ENCODE measurements around the gene FOXO3. TPM values are rescaled to one million over a fixed set of nuclear protein-coding genes. Genes with fewer than 3 reads are reported as not detected.
A peak's percentile ranks its signal among the peaks of the same experiment; 100 is the strongest.

Gene FOXO3
- 19.2 TPM for polyA plus RNA-seq (2013, experiment 1 of 2)
- polyA plus RNA-seq (2013, experiment 2 of 2): 18.8 TPM

- Histone ChIP-seq H2BK15ac (ENCODE audit: low read depth, poor library complexity, severe bottlenecking) (peak within 1 kb of the TSS; percentile 100), H3K9ac (ENCODE audit: low read length) (peak within 1 kb of the TSS; percentile 97), H3K18ac (ENCODE audit: low read depth in 1 of 2, low read length in 2 of 2) (peak within 1 kb of the TSS; percentile 96 to 98), H3K79me1 (replicated peaks; ENCODE audit: low read length, poor library complexity, severe bottlenecking) (peaks cover 2% of the 10 kb centered on the region), H2BK120ac (ENCODE audit: low read depth, low read length) (peak within 1 kb of the TSS; percentile 91), H3K4me1 (ENCODE audit: control insufficient read depth, insufficient read depth, low read depth, low read length) (peaks cover 9% of the 10 kb centered on the region), H2AFZ (ENCODE audit: low read depth, low read length) (peak within 1 kb of the TSS; percentile 80), H3K36me3 (ENCODE audit: control insufficient read depth in 1 of 2, insufficient read depth in 2 of 2, low read depth in 1 of 2, low read length in 2 of 2) (no peaks in the 10 kb centered on the region), H4K8ac (ENCODE audit: low read length) (peak within 1 kb of the TSS; percentile 82), H2AK5ac (ENCODE audit: low read length, severe bottlenecking) (no peak within 1 kb of the TSS), H4K91ac (ENCODE audit: low read length) (peak within 1 kb of the TSS; percentile 86), H3K27ac (ENCODE audit: low read length, poor library complexity, severe bottlenecking) (peak within 1 kb of the TSS; percentile 80), H3K9me3 (ENCODE audit: control insufficient read depth, low read length) (no peaks in the 10 kb centered on the region), H3K14ac (ENCODE audit: low read length in 2 of 2) (peak within 1 kb of the TSS; percentile 40 to 93), H3K4me3 (ENCODE audit: insufficient read depth in 1 of 2, low read depth in 1 of 2, low read length in 2 of 2) (peak within 1 kb of the TSS; percentile 96 to 98), H2BK5ac (ENCODE audit: low read depth, low read length, poor library complexity, severe bottlenecking) (peak within 1 kb of the TSS; percentile 95), H3K27me3 (ENCODE audit: control insufficient read depth in 1 of 2, insufficient read depth in 1 of 2, low read length in 2 of 2) (no peaks in the 10 kb centered on the region), H2BK12ac (ENCODE audit: low read length in 2 of 2) (peak within 1 kb of the TSS in 1 of 2 experiments; percentile 59), H3K4me2 (ENCODE audit: low read length, poor library complexity, severe bottlenecking) (peak within 1 kb of the TSS; percentile 97), H3K23ac (ENCODE audit: low read length in 2 of 2) (peak within 1 kb of the TSS; percentile 7 to 63), H3K4ac (ENCODE audit: low read depth in 1 of 2, low read length in 2 of 2) (peak within 1 kb of the TSS; percentile 69 to 91)
- WGBS: 1% methylated on average over 17 of the region's 110 CpGs
- DNase-seq: peak; percentile 91
Measured at GRCh38 chr6:108560463-108561308, at the start of gene FOXO3. Gene FOXO3, plus strand, starts transcription at chr6:108560917. Its CDS starts 292 bp downstream, at chr6:108561209.

DNA sequence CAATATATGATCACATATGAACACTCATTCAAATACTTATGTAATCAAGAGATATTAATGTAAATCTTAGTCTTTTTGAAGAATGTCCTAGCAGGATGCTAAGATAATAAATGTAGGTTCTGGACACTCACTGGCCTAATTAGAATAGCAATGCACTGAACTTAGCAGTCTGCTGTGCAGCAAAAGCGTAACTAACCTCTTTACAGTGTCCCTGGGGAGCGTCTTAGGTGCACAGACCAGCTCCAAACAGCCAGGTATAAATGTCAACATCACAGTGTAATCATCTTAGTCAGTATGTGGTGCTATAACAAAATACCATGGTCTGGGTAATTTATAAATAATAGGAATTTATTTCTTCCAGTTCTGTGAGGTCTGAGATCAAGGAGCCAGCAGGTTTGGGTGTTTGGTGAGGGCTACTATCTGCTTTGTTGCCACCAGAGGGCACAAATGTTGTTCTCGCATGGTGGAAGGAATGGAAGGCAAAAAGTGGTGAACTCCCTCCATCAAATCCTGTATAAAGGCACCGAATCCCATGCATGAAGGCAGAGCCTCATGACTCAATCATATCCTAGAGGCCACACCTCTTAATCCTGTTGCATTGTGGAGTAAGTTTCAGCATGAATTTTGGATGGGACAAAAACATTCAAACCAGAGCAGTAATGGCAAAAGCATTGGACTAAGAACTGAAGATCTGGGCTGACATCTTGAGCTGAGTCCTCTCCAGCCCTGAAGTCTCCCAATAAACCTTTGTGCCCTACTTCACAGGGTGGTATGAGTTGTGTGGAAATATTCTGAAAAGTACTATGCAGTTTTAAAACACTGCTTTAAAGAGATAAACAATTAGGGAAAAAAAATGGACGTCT is 41.8 kb upstream of the FOXO3 start:
- no peaks in the 10 kb centered on the region for H3K4me1 ChIP-seq (ENCODE audit: control insufficient read depth, insufficient read depth, low read depth, low read length)
- no peak overlapping the region for H2AK5ac ChIP-seq (ENCODE audit: low read length, severe bottlenecking)
- no peak overlapping the region for H3K4me2 ChIP-seq (ENCODE audit: low read length, poor library complexity, severe bottlenecking)
- H3K4me3 ChIP-seq (ENCODE audit: insufficient read depth in 1 of 2, low read depth in 1 of 2, low read length in 2 of 2): no peak overlapping the region
- H4K91ac ChIP-seq (ENCODE audit: low read length): no peak overlapping the region
- no peak overlapping the region for H3K14ac ChIP-seq (ENCODE audit: low read length in 2 of 2)
- no peak overlapping the region for H2BK5ac ChIP-seq (ENCODE audit: low read depth, low read length, poor library complexity, severe bottlenecking)
- H3K27me3 ChIP-seq (ENCODE audit: control insufficient read depth in 1 of 2, insufficient read depth in 1 of 2, low read length in 2 of 2): no peaks in the 10 kb centered on the region
- no peak overlapping the region for H3K4ac ChIP-seq (ENCODE audit: low read depth in 1 of 2, low read length in 2 of 2)
- peak; percentile 35 for DNase-seq
- no peak overlapping the region for H4K8ac ChIP-seq (ENCODE audit: low read length)
- peaks cover 0 to 9% of the 10 kb centered on the region in 2 experiments for H3K36me3 ChIP-seq (ENCODE audit: control insufficient read depth in 1 of 2, insufficient read depth in 2 of 2, low read depth in 1 of 2, low read length in 2 of 2)
- H2BK15ac ChIP-seq (ENCODE audit: low read depth, poor library complexity, severe bottlenecking): no peak overlapping the region
- H3K9ac ChIP-seq (ENCODE audit: low read length): no peak overlapping the region
- H3K27ac ChIP-seq (ENCODE audit: low read length, poor library complexity, severe bottlenecking): no peak overlapping the region
- H2AFZ ChIP-seq (ENCODE audit: low read depth, low read length): no peak overlapping the region
- no peak overlapping the region for H3K23ac ChIP-seq (ENCODE audit: low read length in 2 of 2)
- no peak overlapping the region for H2BK12ac ChIP-seq (ENCODE audit: low read length in 2 of 2)
- no peaks in the 10 kb centered on the region for H3K9me3 ChIP-seq (ENCODE audit: control insufficient read depth, low read length)
- no peaks in the 10 kb centered on the region for H3K79me1 ChIP-seq (replicated peaks; ENCODE audit: low read length, poor library complexity, severe bottlenecking)
- no peak overlapping the region for H2BK120ac ChIP-seq (ENCODE audit: low read depth, low read length)
- H3K18ac ChIP-seq (ENCODE audit: low read depth in 1 of 2, low read length in 2 of 2): no peak overlapping the region
- 77% methylated on average over 3 of the region's 5 CpGs for WGBS

GRCh38 chr6:108521616-108522107 is 39.1 kb upstream of the FOXO3 start:
- Histone ChIP-seq H4K91ac (ENCODE audit: low read length) (no peak overlapping the region), H3K9ac (ENCODE audit: low read length) (no peak overlapping the region), H3K4me2 (ENCODE audit: low read length, poor library complexity, severe bottlenecking) (no peak overlapping the region), H3K4me1 (ENCODE audit: control insufficient read depth, insufficient read depth, low read depth, low read length) (peaks cover 2% of the 10 kb centered on the region), H2BK5ac (ENCODE audit: low read depth, low read length, poor library complexity, severe bottlenecking) (no peak overlapping the region), H3K9me3 (ENCODE audit: control insufficient read depth, low read length) (no peaks in the 10 kb centered on the region), H3K4ac (ENCODE audit: low read depth in 1 of 2, low read length in 2 of 2) (no peak overlapping the region), H3K27ac (ENCODE audit: low read length, poor library complexity, severe bottlenecking) (no peak overlapping the region), H2BK15ac (ENCODE audit: low read depth, poor library complexity, severe bottlenecking) (no peak overlapping the region), H2BK120ac (ENCODE audit: low read depth, low read length) (no peak overlapping the region), H3K14ac (ENCODE audit: low read length in 2 of 2) (no peak overlapping the region), H2AK5ac (ENCODE audit: low read length, severe bottlenecking) (no peak overlapping the region), H4K8ac (ENCODE audit: low read length) (no peak overlapping the region), H3K4me3 (ENCODE audit: insufficient read depth in 1 of 2, low read depth in 1 of 2, low read length in 2 of 2) (no peak overlapping the region), H3K27me3 (ENCODE audit: control insufficient read depth in 1 of 2, insufficient read depth in 1 of 2, low read length in 2 of 2) (no peaks in the 10 kb centered on the region), H3K18ac (ENCODE audit: low read depth in 1 of 2, low read length in 2 of 2) (no peak overlapping the region), H3K23ac (ENCODE audit: low read length in 2 of 2) (no peak overlapping the region), H2BK12ac (ENCODE audit: low read length in 2 of 2) (no peak overlapping the region), H3K79me1 (replicated peaks; ENCODE audit: low read length, poor library complexity, severe bottlenecking) (no peaks in the 10 kb centered on the region), H2AFZ (ENCODE audit: low read depth, low read length) (no peak overlapping the region), H3K36me3 (ENCODE audit: control insufficient read depth in 1 of 2, insufficient read depth in 2 of 2, low read depth in 1 of 2, low read length in 2 of 2) (peaks cover 0 to 9% of the 10 kb centered on the region in 2 experiments)
- DNase-seq: no peak
- WGBS: 100% methylated on average over 1 of the region's 1 CpG

- no peaks in the 10 kb centered on the region for H3K79me1 ChIP-seq (replicated peaks; ENCODE audit: low read length, poor library complexity, severe bottlenecking)
- H3K14ac ChIP-seq (ENCODE audit: low read length in 2 of 2): no peak overlapping the region
- no peaks in the 10 kb centered on the region for H3K9me3 ChIP-seq (ENCODE audit: control insufficient read depth, low read length)
- no peak overlapping the region for H2BK5ac ChIP-seq (ENCODE audit: low read depth, low read length, poor library complexity, severe bottlenecking)
- no peak overlapping the region for H4K91ac ChIP-seq (ENCODE audit: low read length)
- no peak overlapping the region for H2BK120ac ChIP-seq (ENCODE audit: low read depth, low read length)
- H2AK5ac ChIP-seq (ENCODE audit: low read length, severe bottlenecking): no peak overlapping the region
- no peak overlapping the region for H3K4me3 ChIP-seq (ENCODE audit: insufficient read depth in 1 of 2, low read depth in 1 of 2, low read length in 2 of 2)
- no peak overlapping the region for H3K23ac ChIP-seq (ENCODE audit: low read length in 2 of 2)
- H3K4me1 ChIP-seq (ENCODE audit: control insufficient read depth, insufficient read depth, low read depth, low read length): peaks cover 2% of the 10 kb centered on the region
- no peak overlapping the region for H3K4me2 ChIP-seq (ENCODE audit: low read length, poor library complexity, severe bottlenecking)
- H3K18ac ChIP-seq (ENCODE audit: low read depth in 1 of 2, low read length in 2 of 2): no peak overlapping the region
- no peak overlapping the region for H3K27ac ChIP-seq (ENCODE audit: low read length, poor library complexity, severe bottlenecking)
- H2BK12ac ChIP-seq (ENCODE audit: low read length in 2 of 2): no peak overlapping the region
- H3K9ac ChIP-seq (ENCODE audit: low read length): no peak overlapping the region
- no peak overlapping the region for H2AFZ ChIP-seq (ENCODE audit: low read depth, low read length)
- H3K4ac ChIP-seq (ENCODE audit: low read depth in 1 of 2, low read length in 2 of 2): no peak overlapping the region
- H3K27me3 ChIP-seq (ENCODE audit: control insufficient read depth in 1 of 2, insufficient read depth in 1 of 2, low read length in 2 of 2): no peaks in the 10 kb centered on the region
- H2BK15ac ChIP-seq (ENCODE audit: low read depth, poor library complexity, severe bottlenecking): no peak overlapping the region
- H4K8ac ChIP-seq (ENCODE audit: low read length): no peak overlapping the region
- WGBS: 100% methylated on average over 1 of the region's 2 CpGs
- DNase-seq: no peak
- peaks cover 0 to 9% of the 10 kb centered on the region in 2 experiments for H3K36me3 ChIP-seq (ENCODE audit: control insufficient read depth in 1 of 2, insufficient read depth in 2 of 2, low read depth in 1 of 2, low read length in 2 of 2)
Measured at GRCh38 chr6:108523697-108524096, 37.0 kb upstream of the FOXO3 start.
